GM12878 (cell line): ENCODE data around the gene SLC36A3. TPM values are rescaled to one million over a fixed set of nuclear protein-coding genes. Genes with fewer than 3 reads are reported as not detected.

ENCODE experiments used
- ATF7 ChIP-seq: fragments of 450-650 bp; IDR thresholded peaks from 2 replicates; pipeline ENCODE4 v1.6.1; 2016; ENCODE audit warnings: low read depth, mild to moderate bottlenecking
- CBX5 ChIP-seq: sonication (generic); IDR thresholded peaks from 2 replicates; pipeline ENCODE4 v1.6.1; 2016; ENCODE audit warnings: low read depth, moderate library complexity, mild to moderate bottlenecking, inconsistent platforms
- CHD4 ChIP-seq: fragments of 200-600 bp; sonication (generic); IDR thresholded peaks from 2 replicates; pipeline ENCODE4 v1.6.1; 2016; ENCODE audit warnings: mild to moderate bottlenecking
- CUX1 ChIP-seq: IDR thresholded peaks from 2 replicates; pipeline ENCODE4 v1.6.1; 2012; ENCODE audit warnings: improper control_type of control experiment, low read depth, low read length; ENCODE audit not compliant: insufficient replicate concordance
- FOS ChIP-seq: IDR thresholded peaks from 3 replicates; pipeline ENCODE4 v1.6.1; 2011; ENCODE audit warnings: borderline replicate concordance; ENCODE audit not compliant: insufficient read length; ENCODE audit errors: extremely low read depth
- HDAC2 ChIP-seq: fragments of 200-600 bp; sonication (generic); IDR thresholded peaks from 2 replicates; pipeline ENCODE4 v1.6.1; 2017
- IKZF2 ChIP-seq, 2 experiments: fragments of 450-650 bp; IDR thresholded peaks; 2 replicates each; pipeline ENCODE4 v1.6.1; 2017; ENCODE audit warnings: mild to moderate bottlenecking in 2 of 2, moderate library complexity in 2 of 2
- MEF2A ChIP-seq: IDR thresholded peaks from 2 replicates; pipeline ENCODE4 v1.6.1; 2011; ENCODE audit warnings: low read depth, mild to moderate bottlenecking, low read length, moderate library complexity; ENCODE audit not compliant: insufficient read depth
- MTA3 ChIP-seq: IDR thresholded peaks from 2 replicates; pipeline ENCODE4 v1.6.1; 2012; ENCODE audit warnings: low read length, inconsistent platforms, borderline replicate concordance
- NFIC ChIP-seq: IDR thresholded peaks from 2 replicates; pipeline ENCODE4 v1.6.1; 2012; ENCODE audit warnings: low read depth, mild to moderate bottlenecking, inconsistent platforms, low read length, moderate library complexity
- NFYB ChIP-seq: IDR thresholded peaks from 2 replicates; pipeline ENCODE4 v1.6.1; 2011; ENCODE audit warnings: low read depth, mild to moderate bottlenecking, low read length, improper control_type of control experiment, moderate library complexity; ENCODE audit not compliant: insufficient read depth
- NR2C1 ChIP-seq: fragments of 450-650 bp; IDR thresholded peaks from 2 replicates; pipeline ENCODE4 v1.6.1; 2017; ENCODE audit warnings: antibody characterized with exemption, mild to moderate bottlenecking, moderate library complexity
- PML ChIP-seq: IDR thresholded peaks from 2 replicates; pipeline ENCODE4 v1.6.1; 2012; ENCODE audit warnings: low read length, inconsistent platforms
- REST ChIP-seq: IDR thresholded peaks from 2 replicates; pipeline ENCODE4 v1.6.1; 2012; ENCODE audit warnings: mild to moderate bottlenecking, low read depth, low read length
- SMAD1 ChIP-seq: fragments of 450-650 bp; IDR thresholded peaks from 2 replicates; pipeline ENCODE4 v1.6.1; 2018; ENCODE audit warnings: mild to moderate bottlenecking, low read depth; ENCODE audit not compliant: partially characterized antibody
- SMAD5 ChIP-seq: IDR thresholded peaks from 2 replicates; pipeline ENCODE4 v1.6.1; 2016; ENCODE audit warnings: antibody characterized with exemption, low read depth
- TAF1 ChIP-seq: IDR thresholded peaks from 2 replicates; pipeline ENCODE4 v1.6.1; 2011; ENCODE audit warnings: mild to moderate bottlenecking, low read depth, low read length, borderline replicate concordance
- TBL1XR1 ChIP-seq: IDR thresholded peaks from 2 replicates; pipeline ENCODE4 v1.6.1; 2012; ENCODE audit warnings: low read depth, low read length, improper control_type of control experiment
- TCF12 ChIP-seq: IDR thresholded peaks from 2 replicates; pipeline ENCODE4 v1.6.1; 2011; ENCODE audit warnings: low read depth, mild to moderate bottlenecking, low read length
- ZBTB11 ChIP-seq: fragments of 450-650 bp; formaldehyde crosslinking; IDR thresholded peaks from 2 replicates; pipeline ENCODE4 v1.5.0; 2022; ENCODE audit warnings: mild to moderate bottlenecking, missing genetic modification characterization
- ZNF274 ChIP-seq: IDR thresholded peaks from one replicate; pipeline ENCODE4 v1.8.0; 2011; ENCODE audit not compliant: insufficient read length, insufficient read depth
- polyA plus RNA-seq, 11 experiments: library from polyadenylated mRNA; depleted of rRNA in 4 of 11; unstranded in 6 of 11; stranded (reverse) in 5 of 11; fragments of >200 nt; fragmentation: Nextera tagmentation in 4 of 11; fragmentation: Illumina TruSeq in 1 of 11; extraction: Ambion mirVana in 4 of 11; extraction: Trizol in 1 of 11; gene quantifications; 1 replicate in 1 of 11; 2 replicates in 10 of 11; pipeline versions ENCODE4 v1.2.1 to v1.2.3, GENCODE V29; 2011 to 2016; ENCODE audit warnings: inconsistent platforms in 2 of 11, missing spikeins in 2 of 11, low read depth in 1 of 11
- total RNA-seq, 4 experiments: library from RNA; depleted of rRNA in 3 of 4; stranded (reverse); fragments of >200 nt in 3 of 4; fragmentation: Illumina TruSeq in 1 of 4; extraction: Trizol in 1 of 4; gene quantifications; 2 replicates each; pipeline versions ENCODE4 v1.2.1 to v1.2.3, GENCODE V29; 2013 to 2021

SLC36A3 gene
- total and polyA plus RNA-seq, 10 of the 15 experiments (the other 5 are each of a cell fraction or from before 2014, with no cell fraction given), result 0.03 TPM; not detected in 9

DNA sequence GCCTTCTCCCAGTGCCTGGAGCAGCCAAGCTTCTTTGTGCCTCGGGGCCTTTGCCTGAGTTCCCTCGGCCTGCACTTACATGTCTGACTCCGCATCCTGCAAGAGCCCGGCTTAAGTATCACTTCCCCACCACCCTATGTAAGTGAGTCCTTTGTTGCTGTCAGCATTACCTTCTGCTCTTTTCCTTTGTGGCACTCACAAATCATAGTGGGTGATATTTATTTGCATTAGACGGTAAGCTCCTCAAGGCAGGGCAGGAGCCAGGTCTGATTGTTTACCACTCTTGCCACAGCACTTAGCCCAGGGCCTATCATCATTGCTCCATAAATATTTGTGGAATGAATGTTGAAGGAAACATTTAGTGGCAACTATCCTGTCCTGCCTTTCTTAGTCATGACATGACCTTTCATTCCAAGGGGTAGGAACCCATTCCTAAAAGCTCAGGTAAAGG lies 45.8 kb downstream of the SLC36A3 start (continued):
- TF ChIP-seq CUX1 (no peak), FOS (no peak), NFIC (no peak; the same call in 1 of the 2 replicates), REST (no peak), HDAC2 (no peak), MEF2A (no peak), ZBTB11 (CRISPR knock-in tag) (no peak), TBL1XR1 (no peak), SMAD5 (no peak), SMAD1 (peak; percentile 34), ZNF274 (no peak), NFYB (no peak), IKZF2 (IDR thresholded peaks at IDR 0.05) (peak; percentile 52 to 53; a peak in 3 of 4 replicates), MTA3 (no peak), ATF7 (no peak), CHD4 (no peak), PML (no peak), TCF12 (no peak), TAF1 (0 out of 2 replicates have a peak, but pooled peaks have one; percentile 55), NR2C1 (no peak), CBX5 (no peak)
